ENCODE results near the gene ELF4.

GRCh38 chrX:130147631-130148030 lies 37.3 kb upstream of the ELF4 start:
- TF ChIP-seq POLR2A (IDR thresholded peaks at IDR 0.05; ENCODE audit: extremely low read depth, insufficient read length) (no peak), CTCF (IDR thresholded peaks at IDR 0.05; ENCODE audit: low read depth, low read length) (no peak), MAX (IDR thresholded peaks at IDR 0.05; ENCODE audit: low read depth, low read length) (no peak), MYC (IDR thresholded peaks at IDR 0.05; ENCODE audit: low read depth, low read length) (no peak)

All from NB4 (cell line).